Neutrophil (primary cell): ENCODE measurements around the gene BCLAF1.

Experiments
- H3K27ac ChIP-seq: fragments of 200-600 bp; sonication (generic); 2 replicates; pipeline ENCODE4 v1.5.1; 2016; ENCODE audit warnings: mild to moderate bottlenecking, moderate library complexity
- H3K27me3 ChIP-seq: fragments of 200-600 bp; sonication (generic); 2 replicates; pipeline ENCODE4 v1.6.0; 2016; ENCODE audit warnings: mild to moderate bottlenecking
- H3K36me3 ChIP-seq: fragments of 200-600 bp; sonication (generic); 2 replicates; pipeline ENCODE4 v1.5.1; 2017
- H3K4me1 ChIP-seq, 2 experiments: fragments of 200-600 bp in 1 of 2; sonication (generic) in 1 of 2; 1 replicate in 1 of 2; 2 replicates in 1 of 2; pipeline versions ENCODE4 v1.5.1 to v1.6.1; 2013 to 2016; ENCODE audit warnings: low read depth in 1 of 2, low read length in 1 of 2, mild to moderate bottlenecking in 1 of 2, moderate library complexity in 1 of 2; ENCODE audit not compliant: control insufficient read depth in 1 of 2, insufficient read depth in 1 of 2
- H3K4me3 ChIP-seq, 2 experiments: fragments of 200-600 bp in 1 of 2; sonication (generic) in 1 of 2; 1 replicate in 1 of 2; 2 replicates in 1 of 2; pipeline ENCODE4 v1.5.1; 2013 to 2016; ENCODE audit warnings: low read depth in 1 of 2, low read length in 1 of 2, mild to moderate bottlenecking in 1 of 2, moderate library complexity in 1 of 2
- H3K9me3 ChIP-seq: fragments of 200-600 bp; sonication (generic); 2 replicates; pipeline ENCODE4 v1.5.1; 2016
- CTCF ChIP-seq: fragments of 200-600 bp; sonication (generic); IDR thresholded peaks from 2 replicates; pipeline ENCODE4 v1.5.1; 2016; ENCODE audit warnings: antibody characterized with exemption

The BCLAF1 gene

GRCh38 chr6:136254851-136255466, 34.7 kb downstream of the BCLAF1 start:
- Histone ChIP-seq H3K27me3 (no peaks in the 10 kb centered on the region), H3K36me3 (peaks cover 43% of the 10 kb centered on the region), H3K27ac (peak overlapping the region; percentile 41), H3K4me1 (peaks cover 25% of the 10 kb centered on the region in 2 experiments), H3K9me3 (no peaks in the 10 kb centered on the region), H3K4me3 (no peak overlapping the region)
- TF ChIP-seq CTCF: no peak

- H3K27ac ChIP-seq: no peak overlapping the region
- no peak for TF ChIP-seq CTCF
- no peak overlapping the region for H3K4me3 ChIP-seq
- H3K27me3 ChIP-seq: no peaks in the 10 kb centered on the region
- H3K9me3 ChIP-seq: no peaks in the 10 kb centered on the region
- peaks cover 31% of the 10 kb centered on the region for H3K36me3 ChIP-seq
- peaks cover 36 to 37% of the 10 kb centered on the region in 2 experiments for H3K4me1 ChIP-seq
These were observed 35.9 kb downstream of the BCLAF1 start for GRCh38 chr6:136253734-136254133.

- TF ChIP-seq CTCF: no peak
- Histone ChIP-seq H3K4me1 (peaks cover 36 to 38% of the 10 kb centered on the region in 2 experiments), H3K9me3 (no peaks in the 10 kb centered on the region), H3K27me3 (no peaks in the 10 kb centered on the region), H3K36me3 (peaks cover 18% of the 10 kb centered on the region), H3K4me3 (no peak overlapping the region), H3K27ac (no peak overlapping the region)
These were observed 37.2 kb downstream of the BCLAF1 start for GRCh38 chr6:136252441-136252840.

- H3K4me1 ChIP-seq: peaks cover 36 to 38% of the 10 kb centered on the region in 2 experiments
- peaks cover 8% of the 10 kb centered on the region for H3K36me3 ChIP-seq
- H3K27ac ChIP-seq: no peak overlapping the region
- TF ChIP-seq CTCF: no peak
- H3K4me3 ChIP-seq: peak overlapping the region; percentile 63 to 73
- H3K27me3 ChIP-seq: no peaks in the 10 kb centered on the region
- no peaks in the 10 kb centered on the region for H3K9me3 ChIP-seq
These were observed 38.3 kb downstream of the BCLAF1 start for GRCh38 chr6:136251394-136251793.

- no peaks in the 10 kb centered on the region for H3K27me3 ChIP-seq
- no peaks in the 10 kb centered on the region for H3K9me3 ChIP-seq
- peak overlapping the region; percentile 64 for H3K27ac ChIP-seq
- TF ChIP-seq CTCF: no peak
- H3K4me3 ChIP-seq: peak overlapping the region; percentile 63 to 73
- peaks cover 36 to 37% of the 10 kb centered on the region in 2 experiments for H3K4me1 ChIP-seq
- H3K36me3 ChIP-seq: peaks cover 6% of the 10 kb centered on the region
These were observed 39.0 kb downstream of the BCLAF1 start for GRCh38 chr6:136250686-136251008.
